Measurements from ENCODE around the gene HSPB6.

Gene HSPB6

DNA sequence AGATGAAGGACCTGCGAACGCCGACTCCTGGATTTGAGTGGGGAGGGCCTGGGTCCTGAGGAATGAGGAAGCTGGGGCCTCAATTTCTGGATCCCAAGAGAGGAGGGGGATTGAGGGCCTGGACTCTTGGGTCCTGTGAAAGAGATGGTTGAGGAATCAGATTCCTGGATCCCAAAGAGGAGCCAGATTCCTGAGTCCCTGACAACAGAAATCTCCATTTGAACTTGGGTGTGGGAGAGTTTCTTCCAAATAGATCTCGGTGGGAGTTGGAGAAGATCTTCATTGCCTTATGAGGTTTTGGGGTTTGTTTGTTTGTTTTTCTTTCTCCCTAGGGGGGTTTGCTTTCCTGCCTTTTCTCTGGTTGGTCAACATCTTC lies 10.8 kb downstream of the HSPB6 start:
- no peak for DNase-seq (ENCODE audit: low read depth, low spot score)

DNA sequence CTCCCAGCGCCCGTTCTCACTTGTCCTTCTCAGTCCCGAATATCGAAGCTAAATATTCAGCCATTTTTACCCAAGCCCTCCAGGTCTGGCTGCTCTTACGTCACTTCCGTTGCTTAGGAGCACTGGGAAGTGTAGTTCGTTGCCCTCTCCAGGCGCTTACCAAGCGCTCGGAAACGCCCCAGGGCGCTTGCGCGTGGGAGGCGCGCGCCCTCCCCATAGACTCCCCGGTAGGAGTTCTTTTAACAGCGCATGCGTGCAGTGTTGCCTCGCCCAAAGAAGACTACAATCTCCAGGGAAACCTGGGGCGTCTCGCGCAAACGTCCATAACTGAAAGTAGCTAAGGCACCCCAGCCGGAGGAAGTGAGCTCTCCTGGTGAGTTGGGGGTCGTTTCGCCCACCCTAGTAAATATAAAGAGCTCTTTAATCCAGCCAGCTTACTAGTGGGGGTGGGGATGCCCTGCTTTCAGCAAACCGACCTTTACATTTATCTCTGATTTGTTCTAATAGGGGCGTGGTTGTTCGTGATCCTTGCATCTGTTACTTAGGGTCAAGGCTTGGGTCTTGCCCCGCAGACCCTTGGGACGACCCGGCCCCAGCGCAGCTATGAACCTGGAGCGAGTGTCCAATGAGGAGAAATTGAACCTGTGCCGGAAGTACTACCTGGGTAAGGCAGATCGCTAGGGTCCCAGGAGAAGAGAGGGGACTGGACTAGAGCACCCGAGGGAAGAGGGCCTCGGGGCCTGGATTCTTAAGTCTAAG lies 11.3 kb downstream of the HSPB6 start, which contains the start of the genes PSENEN and U2AF1L4:
Gene PSENEN (plus strand): TSS at position 324 of the 759 bp plus-strand sequence. CDS start 280 bp downstream, at position 604.
Gene U2AF1L4 (minus strand): TSS at position 91 of the 759 bp plus-strand sequence. CDS start 27 bp downstream, at position 64.
- peak; percentile 98 for DNase-seq (ENCODE audit: low read depth, low spot score)

DNA sequence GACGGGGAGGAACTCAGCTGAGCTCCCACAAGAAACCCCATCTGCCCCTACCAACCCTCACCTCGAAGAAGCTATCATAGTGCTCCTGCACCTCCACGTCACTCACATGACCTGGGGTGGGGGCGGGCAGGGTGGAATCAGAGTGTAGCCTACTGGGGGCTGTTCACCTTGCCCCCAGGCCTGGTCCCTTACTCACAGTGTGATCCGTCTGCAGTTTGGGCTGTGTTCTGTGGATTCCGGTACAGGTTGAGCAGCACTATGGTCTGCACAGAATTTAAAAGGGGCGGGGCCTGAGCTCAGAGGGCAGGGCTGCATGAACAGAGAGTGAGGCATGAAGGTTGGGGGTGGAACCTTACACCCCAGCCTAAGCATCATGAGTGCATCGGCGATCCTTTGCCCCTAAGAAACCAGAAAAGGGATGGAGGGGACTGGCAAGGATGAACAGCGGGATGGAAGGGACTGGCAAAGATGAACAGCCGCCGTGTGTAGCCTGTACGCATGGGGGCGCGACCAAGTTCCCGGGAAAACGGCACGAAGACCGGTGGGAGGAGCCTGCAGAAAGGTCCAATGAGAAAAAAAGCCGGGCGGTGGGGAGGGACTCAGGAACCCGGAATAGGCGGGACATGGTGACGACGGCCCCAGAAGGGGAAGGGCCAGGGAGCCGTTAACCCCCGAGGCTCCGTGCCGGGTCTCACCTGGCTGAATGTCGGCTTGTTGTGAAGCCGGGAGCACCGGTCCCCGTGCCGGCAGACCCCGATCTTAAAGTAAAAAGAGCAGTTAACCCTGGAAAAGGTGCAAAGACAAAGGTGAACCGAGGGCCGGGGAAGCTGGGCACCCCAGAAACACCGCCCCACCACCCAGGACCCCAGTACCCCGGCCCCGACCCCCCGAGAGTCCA lies 12.2 kb downstream of the HSPB6 start:
- DNase-seq (ENCODE audit: low read depth, low spot score): peak; percentile 83

DNA sequence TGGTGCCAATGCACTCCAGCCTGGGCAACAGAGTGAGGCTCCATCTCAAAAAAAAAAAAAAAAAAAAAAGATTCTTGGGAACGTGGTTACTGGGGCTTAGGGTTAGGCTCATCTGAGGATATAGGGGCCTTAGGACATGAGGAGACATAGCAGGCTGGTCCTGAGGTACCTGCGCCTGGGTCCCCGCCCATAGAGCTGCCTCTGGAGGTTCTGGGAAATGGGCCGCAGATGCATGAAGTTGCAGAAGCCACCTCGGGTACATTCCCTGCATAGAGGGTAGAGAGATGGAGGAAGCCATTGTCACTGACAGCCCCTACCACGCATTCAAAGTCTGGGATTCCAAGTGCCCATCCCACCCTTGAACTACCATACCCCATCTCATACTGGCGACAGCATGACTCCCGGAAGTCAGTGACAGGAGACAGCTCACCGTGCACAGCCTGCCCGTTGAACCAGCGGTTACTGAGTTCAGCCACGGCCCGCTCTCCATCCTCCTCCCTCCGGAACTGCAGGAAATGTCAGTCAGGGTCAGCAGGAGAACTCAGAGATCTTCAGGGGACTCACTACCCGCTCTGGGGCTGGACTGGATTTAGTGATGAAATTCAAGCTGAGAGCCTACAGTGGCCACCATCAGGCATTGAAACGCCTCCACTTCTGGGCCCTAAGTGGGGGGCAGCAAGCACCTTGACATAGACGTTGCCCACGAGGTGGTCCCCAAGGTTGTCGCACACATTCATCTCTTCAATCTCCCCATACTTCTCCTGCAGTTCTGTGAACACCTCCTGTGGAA lies 13.0 kb downstream of the HSPB6 start:
- no peak for DNase-seq (ENCODE audit: low read depth, low spot score)

DNA sequence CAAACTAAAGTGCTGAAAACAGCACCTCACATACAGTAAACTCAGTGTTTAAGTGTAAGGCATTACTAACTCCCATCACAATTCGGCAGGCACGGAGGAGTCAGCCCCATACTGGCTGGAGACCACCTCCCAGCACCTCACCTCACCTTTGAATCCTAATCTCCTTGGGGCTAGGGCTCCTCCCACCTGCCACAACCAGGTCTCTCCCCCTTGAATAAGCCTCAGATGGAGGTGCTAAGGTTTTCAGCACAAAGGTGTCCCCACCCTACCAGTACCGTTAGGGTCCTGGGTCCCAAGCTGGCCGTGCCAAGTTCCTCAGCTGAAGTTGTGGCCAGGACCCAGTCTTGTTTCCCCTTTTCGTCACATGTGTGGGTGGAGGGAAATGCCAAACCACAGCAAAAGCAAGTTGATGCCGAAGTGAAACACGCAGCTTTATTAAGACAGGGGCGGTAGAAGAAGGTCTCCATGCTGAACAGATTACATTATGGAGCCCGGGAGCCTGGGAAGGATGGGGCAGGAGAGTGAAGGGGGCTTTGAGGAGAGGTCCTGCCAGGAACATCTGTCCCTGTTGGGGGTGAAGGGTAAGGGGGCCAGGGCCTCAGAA lies 14.6 kb downstream of the HSPB6 start, which contains the start of gene IGFLR1:
Gene IGFLR1 (minus strand): TSS at position 332 of the 604 bp plus-strand sequence. CDS start 1,272 bp downstream, outside the sequence.
- DNase-seq (ENCODE audit: low read depth, low spot score): no peak

DNA sequence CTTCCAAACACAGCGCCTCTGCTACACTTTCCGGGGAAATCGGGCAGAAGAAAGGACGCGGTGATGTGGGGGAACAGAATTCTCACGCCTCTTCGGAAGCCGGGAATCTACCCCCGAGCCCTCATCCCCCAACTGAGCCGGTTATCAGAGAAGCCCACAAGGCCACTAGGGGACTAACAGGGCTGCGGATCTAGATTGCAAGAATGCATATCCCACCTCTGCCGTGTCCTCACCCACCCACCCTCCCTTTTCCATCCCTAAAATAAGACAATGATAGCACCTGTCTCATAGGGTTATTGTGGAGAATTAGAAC lies 15.7 kb downstream of the HSPB6 start:
- no peak for DNase-seq (ENCODE audit: low read depth, low spot score)

DNA sequence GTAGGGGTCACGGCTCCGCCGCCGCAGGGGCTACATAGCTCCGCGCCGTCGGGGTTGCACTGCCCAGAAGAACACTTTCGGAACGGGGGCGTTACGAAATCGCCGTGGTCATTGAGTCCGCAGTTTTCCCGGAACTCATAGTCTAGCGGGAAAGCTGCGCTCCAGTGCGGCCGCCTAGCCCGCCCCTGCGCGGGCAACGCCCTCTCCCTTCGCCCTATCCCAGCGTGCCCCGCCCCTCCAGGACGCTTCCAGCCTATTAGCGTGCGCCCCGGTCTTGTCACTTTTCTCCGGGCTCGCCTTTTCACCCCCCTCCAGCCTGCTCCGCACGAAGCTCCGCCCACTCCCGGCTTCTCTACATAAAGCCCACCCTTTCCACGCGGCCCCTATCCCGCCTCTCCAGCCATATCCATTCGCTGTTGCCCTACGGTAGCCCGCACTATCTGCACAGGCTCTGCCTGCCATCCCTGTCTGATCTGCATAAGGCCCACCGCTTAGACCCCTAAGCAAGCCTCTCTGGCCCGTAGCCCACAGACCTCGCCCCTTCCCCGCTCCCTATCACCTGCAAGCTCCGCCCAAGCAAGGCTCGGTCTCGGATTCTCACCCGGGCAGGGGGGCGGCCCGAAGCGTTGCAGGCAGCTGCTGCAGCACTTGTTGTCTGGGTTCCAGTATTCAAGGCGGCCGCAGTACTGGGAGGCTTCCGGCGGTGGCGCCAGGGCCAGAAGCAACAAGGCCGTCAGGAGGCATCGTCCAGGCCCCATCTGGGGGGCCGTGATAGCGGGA lies 16.2 kb downstream of the HSPB6 start:
- DNase-seq (ENCODE audit: low read depth, low spot score): peak; percentile 89

DNA sequence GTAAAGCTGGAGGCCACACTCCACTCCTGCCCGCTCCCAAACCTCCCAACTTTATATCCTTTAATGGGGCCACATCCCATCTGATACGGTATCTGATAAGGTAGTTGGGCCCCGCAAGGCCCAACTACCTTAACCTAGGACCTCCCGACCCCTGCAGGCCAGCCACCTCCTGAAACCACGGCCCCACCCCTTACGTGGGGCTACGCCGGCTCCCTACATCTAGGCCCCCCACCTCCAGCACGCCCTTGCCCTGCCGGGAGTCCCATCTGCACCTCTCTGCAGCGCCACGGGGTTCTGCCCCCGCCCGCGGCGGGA lies 16.8 kb downstream of the HSPB6 start:
- no peak for DNase-seq (ENCODE audit: low read depth, low spot score)

DNA sequence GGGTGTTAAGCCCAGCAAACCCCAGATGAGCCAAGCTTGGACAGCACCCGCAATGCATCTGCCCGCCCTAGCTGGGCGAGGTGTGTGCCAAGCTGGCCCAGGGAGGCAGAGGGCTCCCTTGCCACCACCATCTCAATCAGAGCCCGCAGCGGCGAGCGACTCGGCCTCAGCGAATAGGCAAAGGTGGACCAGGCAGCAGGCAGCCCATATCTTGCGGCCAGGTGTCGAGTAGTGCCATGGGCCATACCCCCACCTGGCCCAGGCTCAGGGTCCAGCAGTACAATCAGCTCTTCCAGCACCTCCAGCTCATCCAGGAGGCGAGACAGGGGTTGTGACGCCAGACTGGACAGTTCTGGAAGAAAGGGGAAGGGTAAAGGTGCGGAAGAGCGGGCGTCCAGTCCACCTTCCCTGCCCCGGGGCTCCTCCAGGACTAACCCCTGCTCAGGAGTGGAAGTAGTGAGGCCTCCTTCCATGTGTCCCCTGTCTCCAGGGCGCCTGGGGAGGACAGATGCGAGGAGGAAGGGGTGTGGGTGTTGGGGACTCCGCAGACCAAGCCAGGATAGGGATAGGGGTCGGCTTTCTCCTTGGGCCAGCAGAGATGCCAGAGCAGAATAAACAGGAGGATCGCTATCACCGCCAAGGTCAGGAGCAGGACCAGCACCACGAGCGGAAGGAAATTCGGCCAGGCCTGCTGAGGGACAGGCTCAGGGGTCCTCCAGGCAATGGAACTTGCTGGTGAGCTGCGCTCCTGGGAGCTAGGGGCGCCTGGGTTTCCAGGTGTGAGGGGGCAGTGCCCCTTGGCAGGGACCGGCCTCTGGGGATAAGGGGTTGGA lies 17.3 kb downstream of the HSPB6 start:
- DNase-seq (ENCODE audit: low read depth, low spot score): no peak

DNA sequence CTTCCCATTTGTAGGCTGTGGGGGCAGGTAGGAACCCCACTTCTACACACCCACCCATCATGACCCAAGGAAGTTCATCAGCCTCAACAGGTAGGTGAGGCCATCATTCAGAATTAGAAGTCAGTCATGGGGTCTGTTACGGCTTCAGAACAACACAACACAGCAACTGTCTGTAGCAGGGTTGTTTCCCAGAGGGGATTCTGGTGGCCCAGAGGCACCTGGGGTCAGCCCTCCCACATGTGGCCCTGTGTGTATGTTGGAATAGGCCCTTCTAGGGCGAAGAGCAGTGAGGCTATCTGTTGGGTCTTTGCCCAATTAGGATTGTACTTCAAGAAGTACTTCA lies 18.0 kb downstream of the HSPB6 start:
- no peak for DNase-seq (ENCODE audit: low read depth, low spot score)

DNA sequence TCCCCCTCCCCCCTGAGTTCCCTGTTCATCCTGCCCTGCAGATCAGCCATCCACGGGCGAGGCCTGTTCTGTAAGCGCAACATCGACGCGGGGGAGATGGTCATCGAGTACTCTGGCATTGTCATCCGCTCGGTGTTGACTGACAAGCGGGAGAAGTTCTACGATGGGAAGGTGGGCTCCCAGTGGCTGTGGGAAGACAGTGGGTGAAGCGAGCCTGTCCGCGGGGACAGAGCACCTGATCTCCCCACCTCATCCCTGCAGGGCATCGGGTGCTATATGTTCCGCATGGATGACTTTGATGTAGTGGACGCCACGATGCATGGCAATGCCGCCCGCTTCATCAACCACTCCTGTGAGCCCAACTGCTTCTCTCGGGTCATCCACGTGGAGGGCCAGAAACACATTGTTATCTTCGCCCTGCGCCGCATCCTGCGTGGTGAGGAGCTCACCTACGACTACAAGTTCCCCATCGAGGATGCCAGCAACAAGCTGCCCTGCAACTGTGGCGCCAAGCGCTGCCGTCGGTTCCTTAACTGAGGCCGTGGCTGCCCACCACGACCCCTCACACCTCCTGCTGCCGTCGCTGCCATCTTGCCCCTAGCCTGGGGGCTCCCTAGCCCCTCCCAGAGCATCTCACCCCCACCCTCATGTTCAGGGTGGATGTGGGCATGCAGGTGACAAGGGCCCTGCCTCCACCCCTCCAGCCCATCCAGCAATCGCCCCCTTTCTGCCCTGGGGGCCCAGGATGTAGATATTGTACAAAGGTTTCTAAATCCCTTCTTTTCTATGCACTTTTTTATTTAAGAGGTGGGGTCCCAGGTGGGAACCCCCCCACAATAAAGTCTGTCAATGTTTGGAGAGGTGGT lies 18.6 kb downstream of the HSPB6 start:
- DNase-seq (ENCODE audit: low read depth, low spot score): no peak

DNA sequence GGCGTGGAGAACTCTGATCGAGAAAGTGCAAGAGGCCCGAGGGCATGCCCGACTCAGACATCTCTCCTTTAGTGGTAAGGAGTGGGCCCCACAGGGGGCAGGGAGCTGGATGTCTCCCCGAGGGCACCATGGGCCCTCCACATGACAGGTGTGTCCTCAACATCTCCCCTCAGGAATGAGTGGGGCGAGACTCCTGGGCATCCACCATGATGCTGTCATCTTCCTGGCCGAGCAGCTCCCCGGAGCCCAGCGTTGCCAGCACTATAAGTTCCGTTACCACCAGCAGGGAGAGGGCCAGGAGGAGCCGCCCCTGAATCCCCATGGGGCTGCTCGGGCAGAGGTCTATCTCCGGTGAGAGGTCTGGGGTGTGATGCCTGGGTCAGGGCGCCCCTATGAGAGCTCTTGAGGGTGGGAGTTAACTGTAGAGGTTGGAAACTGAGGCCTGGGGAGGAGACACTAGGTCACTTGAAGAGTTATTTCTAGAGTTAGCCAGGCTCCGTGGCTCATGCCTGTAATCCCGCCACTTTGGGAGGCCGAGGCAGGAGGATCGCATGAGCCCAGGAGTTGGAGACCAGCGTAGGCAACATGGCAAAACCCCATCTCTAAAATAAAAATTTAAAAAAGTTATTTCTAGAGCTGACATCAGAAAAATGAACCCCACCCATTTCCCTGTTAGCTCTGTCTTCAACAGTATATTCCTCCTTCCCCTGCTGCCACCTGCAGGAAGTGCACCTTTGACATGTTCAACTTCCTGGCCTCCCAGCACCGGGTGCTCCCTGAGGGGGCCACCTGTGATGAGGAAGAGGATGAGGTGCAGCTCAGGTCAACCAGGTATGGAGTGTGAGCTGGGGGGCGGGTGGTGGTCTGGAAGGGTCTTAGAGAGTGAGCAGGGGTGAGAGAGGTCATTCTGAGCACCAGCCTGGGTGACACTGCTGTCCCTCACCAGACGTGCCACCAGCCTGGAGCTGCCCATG lies 19.6 kb downstream of the HSPB6 start:
- no peak for DNase-seq (ENCODE audit: low read depth, low spot score)

DNA sequence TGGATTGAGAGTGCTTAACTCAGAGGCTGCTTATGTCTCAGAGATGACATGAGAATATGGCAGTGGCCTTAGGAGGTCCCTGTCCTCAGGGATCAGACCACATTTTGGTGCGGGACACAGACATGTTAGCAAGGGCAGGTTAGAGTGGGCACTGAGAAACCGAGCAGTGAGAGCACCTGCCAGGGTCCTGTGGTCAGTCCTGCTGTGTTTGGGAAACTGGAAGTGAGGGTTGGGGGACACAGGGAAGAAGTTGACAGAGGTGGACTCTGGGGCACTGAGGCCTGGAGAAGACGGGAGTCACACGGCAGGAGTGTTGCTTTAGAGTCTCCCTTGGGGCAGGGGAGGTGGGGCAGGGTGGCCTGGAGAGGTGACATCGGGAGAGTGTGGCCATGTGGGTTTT lies 21.9 kb downstream of the HSPB6 start:
- no peak for DNase-seq (ENCODE audit: low read depth, low spot score)

DNA sequence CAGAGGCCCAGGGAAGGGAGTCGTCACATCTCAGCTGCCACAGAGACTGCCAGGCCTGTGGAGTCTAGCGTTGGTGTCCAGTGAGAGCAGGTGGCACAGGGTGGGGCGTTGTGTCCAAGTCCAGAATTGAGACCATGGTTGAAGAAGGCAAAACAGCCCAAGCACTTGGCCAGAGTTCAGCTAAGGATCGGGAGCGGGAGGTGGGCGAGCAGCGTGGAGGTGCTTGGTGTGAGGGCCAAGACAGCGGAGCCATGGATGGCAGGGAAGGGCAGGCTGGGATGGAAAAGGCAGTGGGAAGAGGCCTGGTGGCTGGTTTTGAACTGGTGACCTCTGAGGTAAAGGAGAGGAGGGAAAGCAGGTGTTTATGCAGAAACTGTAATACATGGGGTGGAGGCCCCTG lies 22.6 kb downstream of the HSPB6 start:
- DNase-seq (ENCODE audit: low read depth, low spot score): no peak

DNA sequence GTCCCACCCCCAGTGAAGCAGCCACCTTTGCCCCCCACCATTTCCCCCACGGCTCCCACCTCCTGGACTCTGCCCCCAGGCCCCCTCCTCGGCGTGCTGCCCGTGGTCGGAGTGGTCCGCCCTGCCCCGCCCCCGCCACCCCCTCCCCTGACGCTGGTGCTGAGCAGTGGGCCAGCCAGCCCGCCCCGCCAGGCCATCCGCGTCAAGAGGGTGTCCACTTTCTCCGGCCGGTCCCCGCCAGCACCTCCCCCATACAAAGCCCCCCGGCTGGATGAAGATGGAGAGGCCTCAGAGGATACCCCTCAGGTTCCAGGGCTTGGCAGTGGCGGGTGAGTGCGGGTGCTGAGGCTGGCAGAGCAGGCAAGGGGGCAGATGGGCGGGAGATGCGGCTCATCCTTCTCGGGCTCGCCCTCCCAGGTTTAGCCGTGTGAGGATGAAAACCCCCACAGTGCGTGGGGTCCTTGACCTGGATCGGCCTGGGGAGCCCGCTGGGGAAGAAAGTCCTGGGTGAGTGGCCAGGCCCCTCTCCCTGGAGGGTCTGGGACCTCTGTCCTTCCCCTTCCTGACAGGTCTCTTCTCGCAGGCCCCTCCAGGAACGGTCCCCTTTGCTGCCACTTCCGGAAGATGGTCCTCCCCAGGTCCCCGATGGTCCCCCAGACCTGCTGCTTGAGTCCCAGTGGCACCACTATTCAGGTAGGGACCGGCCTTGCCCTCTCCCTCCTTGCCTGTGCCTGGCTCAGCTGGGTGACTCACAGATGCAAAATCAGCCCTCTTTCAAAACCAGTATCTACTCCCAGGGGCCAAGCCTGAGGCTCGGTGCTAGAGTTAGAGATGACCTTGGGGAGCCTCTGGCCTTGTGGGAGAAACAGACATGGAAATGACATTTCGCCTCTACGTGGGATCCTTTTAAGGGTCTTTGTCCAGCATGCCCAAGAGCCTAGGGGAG lies 23.4 kb downstream of the HSPB6 start:
- no peak for DNase-seq (ENCODE audit: low read depth, low spot score)

DNA sequence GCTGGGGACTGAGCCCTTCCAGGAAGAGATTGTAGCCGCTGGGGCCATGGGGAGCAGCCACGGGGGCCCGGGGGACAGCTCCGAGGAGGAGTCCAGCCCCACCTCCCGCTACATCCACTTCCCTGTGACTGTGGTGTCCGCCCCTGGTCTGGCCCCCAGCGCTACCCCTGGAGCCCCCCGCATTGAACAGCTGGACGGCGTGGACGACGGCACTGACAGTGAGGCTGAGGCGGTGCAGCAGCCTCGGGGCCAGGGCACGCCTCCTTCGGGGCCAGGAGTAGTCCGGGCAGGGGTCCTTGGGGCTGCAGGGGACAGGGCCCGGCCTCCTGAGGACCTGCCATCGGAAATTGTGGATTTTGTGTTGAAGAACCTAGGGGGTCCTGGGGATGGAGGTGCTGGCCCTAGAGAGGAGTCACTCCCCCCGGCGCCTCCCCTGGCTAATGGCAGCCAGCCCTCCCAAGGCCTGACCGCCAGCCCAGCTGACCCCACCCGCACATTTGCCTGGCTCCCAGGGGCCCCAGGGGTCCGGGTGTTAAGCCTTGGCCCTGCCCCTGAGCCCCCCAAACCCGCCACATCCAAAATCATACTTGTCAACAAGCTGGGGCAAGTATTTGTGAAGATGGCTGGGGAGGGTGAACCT lies 24.2 kb downstream of the HSPB6 start:
- DNase-seq (ENCODE audit: low read depth, low spot score): no peak
